Nephron progenitor cell (in vitro differentiated cells): ENCODE data around the gene WDR7.

Experiments used
- DNase-seq: peaks from one replicate; pipeline ENCODE4 v3.0.0; 2021
- H3K27ac Mint-ChIP-seq: 2 replicates; pipeline ENCODE4 v1.8.0; 2021; ENCODE audit warnings: mild to moderate bottlenecking, moderate library complexity, mixed read lengths
- H3K27me3 Mint-ChIP-seq: 2 replicates; pipeline ENCODE4 v1.8.0; 2021; ENCODE audit warnings: mild to moderate bottlenecking, low read depth, mixed read lengths; ENCODE audit not compliant: poor library complexity
- H3K36me3 Mint-ChIP-seq: 2 replicates; pipeline ENCODE4 v1.8.0; 2021; ENCODE audit warnings: low read depth, mixed read lengths
- H3K4me1 Mint-ChIP-seq: 2 replicates; pipeline ENCODE4 v1.8.0; 2021; ENCODE audit warnings: mixed read lengths
- H3K4me3 Mint-ChIP-seq: 2 replicates; pipeline ENCODE4 v1.8.0; 2021; ENCODE audit warnings: mild to moderate bottlenecking, moderate library complexity, mixed read lengths
- H3K9me3 Mint-ChIP-seq: 2 replicates; pipeline ENCODE4 v1.8.0; 2021; ENCODE audit warnings: mild to moderate bottlenecking, moderate library complexity, mixed read lengths
- TF ChIP-seq, protein P1 (sequence below): fragments of 200-600 bp; sonication (generic); IDR thresholded peaks from 2 replicates; pipeline ENCODE4 v1.5.0; 2021; ENCODE audit warnings: antibody characterized with exemption

The WDR7 gene

DNA sequence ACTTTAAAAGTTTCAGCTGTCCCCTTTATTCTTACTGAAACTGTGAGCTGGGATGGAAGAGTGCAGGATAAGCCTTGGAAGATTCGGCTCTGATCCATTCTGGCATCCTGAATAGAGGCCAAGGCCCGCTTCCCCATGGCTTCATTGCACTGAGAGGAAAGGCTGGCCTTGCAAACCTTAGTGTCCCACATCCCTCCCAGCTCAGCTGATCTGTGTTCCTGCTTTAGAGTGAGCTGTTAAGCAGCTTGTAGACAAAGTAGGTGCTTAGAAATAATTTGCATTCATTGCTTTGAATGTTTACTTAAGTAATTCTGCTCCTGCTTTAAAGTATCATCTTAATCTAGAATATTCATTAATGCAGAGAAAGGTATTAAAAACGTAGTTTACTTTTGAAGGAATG lies 326.1 kb downstream of the WDR7 start:
- H3K4me3 Mint-ChIP-seq: no peak overlapping the region
- H3K4me1 Mint-ChIP-seq: peaks cover 1% of the 10 kb centered on the region
- H3K36me3 Mint-ChIP-seq: no peaks in the 10 kb centered on the region
- TF ChIP-seq, protein P1, sequence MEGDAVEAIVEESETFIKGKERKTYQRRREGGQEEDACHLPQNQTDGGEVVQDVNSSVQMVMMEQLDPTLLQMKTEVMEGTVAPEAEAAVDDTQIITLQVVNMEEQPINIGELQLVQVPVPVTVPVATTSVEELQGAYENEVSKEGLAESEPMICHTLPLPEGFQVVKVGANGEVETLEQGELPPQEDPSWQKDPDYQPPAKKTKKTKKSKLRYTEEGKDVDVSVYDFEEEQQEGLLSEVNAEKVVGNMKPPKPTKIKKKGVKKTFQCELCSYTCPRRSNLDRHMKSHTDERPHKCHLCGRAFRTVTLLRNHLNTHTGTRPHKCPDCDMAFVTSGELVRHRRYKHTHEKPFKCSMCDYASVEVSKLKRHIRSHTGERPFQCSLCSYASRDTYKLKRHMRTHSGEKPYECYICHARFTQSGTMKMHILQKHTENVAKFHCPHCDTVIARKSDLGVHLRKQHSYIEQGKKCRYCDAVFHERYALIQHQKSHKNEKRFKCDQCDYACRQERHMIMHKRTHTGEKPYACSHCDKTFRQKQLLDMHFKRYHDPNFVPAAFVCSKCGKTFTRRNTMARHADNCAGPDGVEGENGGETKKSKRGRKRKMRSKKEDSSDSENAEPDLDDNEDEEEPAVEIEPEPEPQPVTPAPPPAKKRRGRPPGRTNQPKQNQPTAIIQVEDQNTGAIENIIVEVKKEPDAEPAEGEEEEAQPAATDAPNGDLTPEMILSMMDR: no peak
- no peaks in the 10 kb centered on the region for H3K9me3 Mint-ChIP-seq
- H3K27ac Mint-ChIP-seq: no peak overlapping the region
- DNase-seq: no peak
- H3K27me3 Mint-ChIP-seq: no peaks in the 10 kb centered on the region

DNA sequence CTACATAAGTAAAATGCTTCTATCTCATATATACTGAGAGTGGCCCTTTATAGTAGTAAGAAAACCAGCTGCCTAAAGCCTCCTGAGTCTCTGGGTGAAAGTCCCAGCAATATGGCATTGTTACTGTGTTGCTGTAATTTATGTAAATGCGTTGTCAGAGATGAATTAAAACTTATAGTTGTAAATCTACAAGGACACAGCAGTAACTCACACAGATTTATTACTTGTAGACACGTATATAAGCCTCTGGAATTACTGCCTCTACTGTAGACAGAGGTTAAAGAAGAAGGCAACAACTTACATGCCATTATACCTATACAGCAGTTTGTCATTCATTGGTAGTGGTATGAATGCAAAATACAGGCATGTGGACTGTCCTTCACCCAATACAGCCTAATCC lies 326.6 kb downstream of the WDR7 start:
- no peaks in the 10 kb centered on the region for H3K27me3 Mint-ChIP-seq
- H3K27ac Mint-ChIP-seq: no peak overlapping the region
- H3K36me3 Mint-ChIP-seq: no peaks in the 10 kb centered on the region
- DNase-seq: no peak
- TF ChIP-seq, protein P1: no peak
- no peaks in the 10 kb centered on the region for H3K4me1 Mint-ChIP-seq
- H3K4me3 Mint-ChIP-seq: no peak overlapping the region
- H3K9me3 Mint-ChIP-seq: no peaks in the 10 kb centered on the region

DNA sequence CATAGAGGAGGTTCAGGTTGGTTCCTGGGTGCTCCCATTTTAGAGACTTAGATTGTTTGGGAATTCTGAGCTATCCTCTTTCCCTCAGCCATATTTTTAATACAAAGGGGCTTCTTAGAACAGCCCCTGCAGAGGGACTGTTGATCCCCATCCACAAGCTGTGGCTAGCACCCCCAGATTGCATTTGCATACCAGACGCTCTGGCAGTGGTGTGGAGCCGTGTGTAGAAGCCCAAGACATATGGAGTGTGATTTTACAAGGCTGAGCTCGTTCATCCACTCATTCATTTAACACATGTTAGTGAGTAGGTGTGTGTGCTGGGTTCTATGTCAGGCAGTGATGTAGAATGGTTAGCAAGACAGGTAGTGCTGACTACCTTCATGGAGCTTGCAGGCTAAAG lies 329.0 kb downstream of the WDR7 start:
- TF ChIP-seq, protein P1: no peak
- H3K4me1 Mint-ChIP-seq: no peaks in the 10 kb centered on the region
- no peaks in the 10 kb centered on the region for H3K27me3 Mint-ChIP-seq
- no peaks in the 10 kb centered on the region for H3K9me3 Mint-ChIP-seq
- H3K36me3 Mint-ChIP-seq: no peaks in the 10 kb centered on the region
- DNase-seq: no peak
- no peak overlapping the region for H3K27ac Mint-ChIP-seq
- H3K4me3 Mint-ChIP-seq: no peak overlapping the region

DNA sequence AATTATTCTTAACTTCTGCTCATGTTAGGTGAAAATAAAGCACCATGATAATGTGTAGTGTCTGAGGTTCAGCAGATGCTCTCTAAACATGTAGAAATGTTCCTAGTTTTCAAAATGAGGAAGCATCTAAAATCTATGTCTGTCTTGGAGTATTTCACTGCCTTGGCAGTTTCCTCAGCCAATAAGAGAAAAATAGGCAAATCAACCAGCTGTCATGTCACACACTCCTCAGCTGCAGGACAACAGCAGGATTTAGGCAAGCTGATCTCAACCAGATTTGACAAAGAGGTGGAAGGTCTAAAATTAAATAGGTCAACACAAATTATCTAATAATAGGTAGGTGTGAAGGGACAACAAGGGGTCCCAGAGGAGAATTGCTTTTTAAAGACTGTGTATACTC lies 331.6 kb downstream of the WDR7 start:
- no peaks in the 10 kb centered on the region for H3K36me3 Mint-ChIP-seq
- no peak overlapping the region for H3K4me3 Mint-ChIP-seq
- H3K4me1 Mint-ChIP-seq: no peaks in the 10 kb centered on the region
- DNase-seq: no peak
- no peaks in the 10 kb centered on the region for H3K27me3 Mint-ChIP-seq
- H3K27ac Mint-ChIP-seq: no peak overlapping the region
- TF ChIP-seq, protein P1: no peak
- H3K9me3 Mint-ChIP-seq: no peaks in the 10 kb centered on the region

DNA sequence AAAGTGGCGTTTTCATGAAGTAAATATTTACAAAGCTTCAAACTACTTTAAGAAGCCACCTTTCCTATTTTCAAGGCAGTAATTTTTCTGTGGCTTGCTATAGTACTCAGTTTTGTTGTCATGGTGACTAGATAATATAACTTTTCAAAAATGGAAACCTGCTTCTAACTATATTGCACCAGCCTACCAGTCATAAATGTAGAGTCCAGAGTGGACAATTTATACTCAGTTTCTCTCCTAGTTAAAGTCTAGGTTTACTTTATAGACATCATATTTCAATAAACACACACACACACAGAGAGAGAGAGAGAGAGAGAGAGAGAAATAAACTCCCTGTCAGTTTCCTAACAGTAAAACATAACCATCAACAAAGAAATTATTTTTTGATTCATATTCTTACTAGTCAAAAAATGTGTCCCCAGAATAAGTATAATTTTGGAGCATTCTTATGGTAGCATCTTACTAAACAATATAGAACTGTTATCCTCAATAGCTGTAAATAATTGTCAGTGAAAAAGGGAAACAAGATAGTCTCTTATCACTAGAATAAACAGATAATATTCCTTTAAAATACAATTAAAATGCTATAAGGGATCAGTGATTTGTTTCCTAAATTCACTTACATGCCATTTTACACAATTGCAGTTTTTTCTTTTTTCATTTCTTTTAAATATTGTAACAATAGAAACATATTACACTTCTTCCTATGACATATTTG lies 332.3 kb downstream of the WDR7 start:
- no peaks in the 10 kb centered on the region for H3K4me1 Mint-ChIP-seq
- no peak overlapping the region for H3K27ac Mint-ChIP-seq
- H3K9me3 Mint-ChIP-seq: no peaks in the 10 kb centered on the region
- no peaks in the 10 kb centered on the region for H3K36me3 Mint-ChIP-seq
- H3K27me3 Mint-ChIP-seq: no peaks in the 10 kb centered on the region
- no peak for DNase-seq
- TF ChIP-seq, protein P1: no peak
- H3K4me3 Mint-ChIP-seq: no peak overlapping the region

DNA sequence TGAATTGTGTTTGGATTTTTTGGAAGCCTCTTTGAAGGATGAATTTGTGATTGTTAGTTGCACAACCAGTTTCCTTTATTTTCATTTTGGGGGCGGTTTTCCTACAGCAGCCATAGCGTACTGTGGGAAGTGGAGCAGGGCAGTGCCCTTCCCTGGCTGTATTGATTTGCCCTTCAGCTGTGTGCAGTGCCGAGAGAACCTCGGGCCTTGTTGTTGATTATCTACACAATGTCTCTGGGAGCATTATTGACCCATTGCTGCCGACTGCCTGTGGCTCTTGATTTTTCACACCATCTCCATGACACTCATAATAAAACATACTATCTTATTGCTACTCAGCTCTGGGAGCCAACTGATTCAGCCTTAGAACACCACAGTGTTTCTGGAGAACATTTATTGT lies 333.6 kb downstream of the WDR7 start:
- Mint-ChIP-seq H3K4me1 (no peaks in the 10 kb centered on the region), H3K27me3 (no peaks in the 10 kb centered on the region), H3K36me3 (no peaks in the 10 kb centered on the region), H3K9me3 (no peaks in the 10 kb centered on the region), H3K4me3 (no peak overlapping the region), H3K27ac (no peak overlapping the region)
- DNase-seq: no peak
- TF ChIP-seq, protein P1: no peak
